Left ventricle myocardium inferior (tissue), 1 donor: Measurements from ENCODE around the gene KCNJ11. TPM values are rescaled to one million over a fixed set of nuclear protein-coding genes. Genes with fewer than 3 reads are reported as not detected.

Source experiments
- DNase-seq: peaks from one replicate; pipeline ENCODE4 v3.0.0-alpha.2; 2020
- H3K27ac ChIP-seq: fragments of 200-600 bp; replicated peaks from 2 replicates; pipeline ENCODE4 v1.8.0; 2021
- H3K27me3 ChIP-seq: fragments of 200-600 bp; 2 replicates; pipeline ENCODE4 v1.8.0; 2021; ENCODE audit warnings: low read depth
- H3K36me3 ChIP-seq: fragments of 200-600 bp; 2 replicates; pipeline ENCODE4 v1.8.0; 2021
- H3K4me1 ChIP-seq: fragments of 200-600 bp; 2 replicates; pipeline ENCODE4 v1.8.0; 2021
- H3K4me3 ChIP-seq: fragments of 200-600 bp; 2 replicates; pipeline ENCODE4 v1.8.0; 2021; ENCODE audit warnings: mild to moderate bottlenecking, moderate library complexity
- H3K9me3 ChIP-seq: fragments of 200-600 bp; replicated peaks from 2 replicates; pipeline ENCODE4 v1.8.0; 2021
- CTCF ChIP-seq: fragments of 200-600 bp; IDR thresholded peaks from 2 replicates; pipeline ENCODE4 v1.8.0; 2021; ENCODE audit warnings: antibody characterized with exemption, mild to moderate bottlenecking, borderline replicate concordance
- intact Hi-C: fragments of 100-400 bp; cut with micrococcal nuclease; formaldehyde crosslinking; loops from one replicate; pipeline ENCODE4 v1.11.0; 2022
- total RNA-seq: library from RNA; stranded (reverse); fragmentation: NEBNext Ultra II Directional; extraction: Animal tissue kit (Norgen Biotek cat#: 25700); gene quantifications from one replicate; pipeline ENCODE4 v1.2.1, GENCODE V29; 2021
- donor health status: DM: no; HTN: yes; CAD: no; lungs with severe emphysema.

Gene KCNJ11
- total RNA-seq, 1 donor from 2014 or later: 17.5 TPM

GRCh38 chr11:17413414-17414316 lies 25.2 kb upstream of the KCNJ11 start:
- Histone ChIP-seq H3K27me3 (peaks cover 12% of the 10 kb centered on the region), H3K4me1 (peaks cover 21% of the 10 kb centered on the region), H3K36me3 (no peaks in the 10 kb centered on the region), H3K9me3 (no peaks in the 10 kb centered on the region), H3K27ac (no peak overlapping the region), H3K4me3 (no peak overlapping the region)
- no peak for DNase-seq
- intact Hi-C loops: no loop called here
- no peak for TF ChIP-seq CTCF

- DNase-seq: no peak
- H3K27ac ChIP-seq: no peak overlapping the region
- intact Hi-C loops: no loop called here
- no peaks in the 10 kb centered on the region for H3K9me3 ChIP-seq
- H3K4me3 ChIP-seq: no peak overlapping the region
- H3K4me1 ChIP-seq: peaks cover 21% of the 10 kb centered on the region
- H3K27me3 ChIP-seq: peaks cover 1% of the 10 kb centered on the region
- TF ChIP-seq CTCF: no peak
- no peaks in the 10 kb centered on the region for H3K36me3 ChIP-seq
Measured at GRCh38 chr11:17412488-17413180, 24.2 kb upstream of the KCNJ11 start.

- H3K4me3 ChIP-seq: no peak overlapping the region
Measured at GRCh38 chr11:17411418-17411817, 23.0 kb upstream of the KCNJ11 start.

GRCh38 chr11:17410606-17411379 lies 22.3 kb upstream of the KCNJ11 start:
- Histone ChIP-seq H3K27me3 (no peaks in the 10 kb centered on the region), H3K27ac (peak overlapping the region; percentile 56), H3K9me3 (no peaks in the 10 kb centered on the region), H3K4me3 (no peak overlapping the region), H3K36me3 (no peaks in the 10 kb centered on the region), H3K4me1 (peaks cover 29% of the 10 kb centered on the region)
- no peak for DNase-seq
- TF ChIP-seq CTCF: no peak
- intact Hi-C loops: no loop called here

More at GRCh38 chr11:17411418-17411817, 23.0 kb upstream of the KCNJ11 start:
- Histone ChIP-seq H3K9me3 (no peaks in the 10 kb centered on the region), H3K27me3 (no peaks in the 10 kb centered on the region), H3K36me3 (no peaks in the 10 kb centered on the region), H3K4me1 (peaks cover 27% of the 10 kb centered on the region), H3K27ac (peak overlapping the region; percentile 56)
- intact Hi-C loops: no loop called here
- no peak for TF ChIP-seq CTCF
- DNase-seq: no peak

- no peak for TF ChIP-seq CTCF
- no peak overlapping the region for H3K4me3 ChIP-seq
- H3K27me3 ChIP-seq: no peaks in the 10 kb centered on the region
- H3K36me3 ChIP-seq: no peaks in the 10 kb centered on the region
- H3K4me1 ChIP-seq: peaks cover 33% of the 10 kb centered on the region
- H3K27ac ChIP-seq: no peak overlapping the region
- no peaks in the 10 kb centered on the region for H3K9me3 ChIP-seq
- no peak for DNase-seq
- intact Hi-C loops: no loop called here
Measured at GRCh38 chr11:17408641-17409040, 20.2 kb upstream of the KCNJ11 start.
